Neural cell (in vitro differentiated cells): ENCODE results near the gene UCN2. TPM values are rescaled to one million over a fixed set of nuclear protein-coding genes. Genes with fewer than 3 reads are reported as not detected.

Experiments
- H2AFZ ChIP-seq: fragments of 200-600, 300-800 bp; sonication (generic), shearing (Covaris generic); 2 replicates; pipeline ENCODE4 v1.6.0; 2014; ENCODE audit warnings: low read depth, mild to moderate bottlenecking, antibody characterized with exemption, low read length, moderate library complexity
- H3F3A ChIP-seq: fragments of 200-600 bp; shearing (Covaris generic); 2 replicates; pipeline ENCODE4 v1.6.1; 2016; ENCODE audit warnings: mild to moderate bottlenecking, moderate library complexity, mixed read lengths, antibody characterized with exemption, low read length; ENCODE audit not compliant: insufficient read depth, poor library complexity, severe bottlenecking
- H3K27ac ChIP-seq: fragments of 200-600, 300-800 bp; sonication (generic), shearing (Covaris generic); 2 replicates; pipeline ENCODE4 v1.5.1; 2014; ENCODE audit warnings: mild to moderate bottlenecking, low read length, moderate library complexity
- H3K27me3 ChIP-seq: fragments of 300-800, 200-600 bp; sonication (generic), shearing (Covaris generic); 2 replicates; pipeline ENCODE4 v1.6.0; 2014; ENCODE audit warnings: mild to moderate bottlenecking, low read depth, low read length, moderate library complexity; ENCODE audit not compliant: insufficient read depth
- H3K36me3 ChIP-seq: fragments of 300-800, 200-600 bp; sonication (generic), shearing (Covaris generic); 2 replicates; pipeline ENCODE4 v1.5.1; 2014; ENCODE audit warnings: mild to moderate bottlenecking, antibody characterized with exemption, low read length, moderate library complexity; ENCODE audit not compliant: insufficient read depth
- H3K4me2 ChIP-seq: fragments of 300-800, 200-600 bp; sonication (generic), shearing (Covaris generic); 2 replicates; pipeline ENCODE4 v1.6.0; 2014; ENCODE audit warnings: mild to moderate bottlenecking, low read length
- H3K4me3 ChIP-seq: fragments of 300-800, 200-600 bp; sonication (generic), shearing (Covaris generic); 2 replicates; pipeline ENCODE4 v1.5.1; 2014; ENCODE audit warnings: mild to moderate bottlenecking, low read length, moderate library complexity
- H3K79me2 ChIP-seq: fragments of 200-600 bp; shearing (Covaris generic); replicated peaks from 2 replicates; pipeline ENCODE4 v1.6.0; 2014; ENCODE audit warnings: mild to moderate bottlenecking, low read length, moderate library complexity; ENCODE audit not compliant: insufficient read depth
- H3K9ac ChIP-seq: fragments of 300-800, 200-600 bp; sonication (generic), shearing (Covaris generic); 2 replicates; pipeline ENCODE4 v1.6.1; 2016; ENCODE audit warnings: mild to moderate bottlenecking, low read length, mixed read lengths
- H3K9me2 ChIP-seq: fragments of 200-600 bp; shearing (Covaris generic); 2 replicates; pipeline ENCODE4 v1.6.1; 2016; ENCODE audit warnings: mild to moderate bottlenecking, low read length, mixed read lengths; ENCODE audit not compliant: insufficient read depth
- H3K9me3 ChIP-seq: fragments of 200-600, 300-800 bp; sonication (generic), shearing (Covaris generic); 2 replicates; pipeline ENCODE4 v1.6.1; 2016; ENCODE audit warnings: mild to moderate bottlenecking, mixed run types, low read length, moderate library complexity, mixed read lengths
- H4K20me1 ChIP-seq: fragments of 200-600 bp; shearing (Covaris generic); 2 replicates; pipeline ENCODE4 v1.6.1; 2016; ENCODE audit warnings: mild to moderate bottlenecking, mixed run types; ENCODE audit not compliant: insufficient read depth
- CTCF ChIP-seq: fragments of 450-650 bp; IDR thresholded peaks from 2 replicates; pipeline ENCODE4 v1.5.1; 2014; ENCODE audit warnings: antibody characterized with exemption, mild to moderate bottlenecking, moderate library complexity; ENCODE audit not compliant: poor library complexity, severe bottlenecking
- EP300 ChIP-seq: fragments of 450-650 bp; conservative IDR thresholded peaks from 2 replicates; pipeline ENCODE4 v1.6.1; 2014; ENCODE audit warnings: antibody characterized with exemption, mild to moderate bottlenecking, moderate library complexity; ENCODE audit not compliant: poor library complexity, severe bottlenecking
- EZH2 ChIP-seq: fragments of 200-600, 300-800 bp; shearing (Covaris generic), sonication (generic); IDR thresholded peaks from 2 replicates; pipeline ENCODE4 v1.6.1; 2014; ENCODE audit warnings: antibody characterized with exemption, low read length, borderline replicate concordance, mild to moderate bottlenecking; ENCODE audit not compliant: insufficient read depth, poor library complexity, severe bottlenecking
- MXI1 ChIP-seq: fragments of 450-650 bp; conservative IDR thresholded peaks from 2 replicates; pipeline ENCODE4 v1.6.1; 2014; ENCODE audit warnings: antibody characterized with exemption, mild to moderate bottlenecking; ENCODE audit not compliant: poor library complexity, severe bottlenecking
- POLR2AphosphoS5 ChIP-seq: IDR thresholded peaks from 2 replicates; pipeline ENCODE4 v1.6.1; 2012
- RAD21 ChIP-seq: fragments of 450-650 bp; conservative IDR thresholded peaks from 2 replicates; pipeline ENCODE4 v1.6.1; 2014; ENCODE audit warnings: antibody characterized with exemption, mild to moderate bottlenecking, moderate library complexity
- REST ChIP-seq: IDR thresholded peaks from 2 replicates; pipeline ENCODE4 v1.6.1; 2012; ENCODE audit warnings: borderline replicate concordance
- SMC3 ChIP-seq: fragments of 450-650 bp; conservative IDR thresholded peaks from 2 replicates; pipeline ENCODE4 v1.6.1; 2014; ENCODE audit warnings: antibody characterized with exemption, mild to moderate bottlenecking, moderate library complexity; ENCODE audit not compliant: poor library complexity
- TAF1 ChIP-seq: IDR thresholded peaks from 2 replicates; pipeline ENCODE4 v1.6.1; 2012; ENCODE audit warnings: low read depth
- polyA plus RNA-seq: library from polyadenylated mRNA; depleted of rRNA; stranded (reverse); fragments of >200 nt; gene quantifications from 2 replicates; pipeline ENCODE4 v1.2.3, GENCODE V29; 2014

The UCN2 gene
- polyA plus RNA-seq, 1 donor from 2014 or later: 0.68 TPM

- Histone ChIP-seq H3K9me2 (no peaks in the 10 kb centered on the region), H3K9me3 (no peaks in the 10 kb centered on the region), H3K4me3 (no peak overlapping the region), H3F3A (no peaks in the 10 kb centered on the region), H3K36me3 (no peaks in the 10 kb centered on the region), H3K79me2 (no peaks in the 10 kb centered on the region), H3K27ac (no peak overlapping the region), H3K4me2 (no peak overlapping the region), H3K9ac (no peak overlapping the region), H2AFZ (no peak overlapping the region), H3K27me3 (no peaks in the 10 kb centered on the region), H4K20me1 (no peaks in the 10 kb centered on the region)
- TF ChIP-seq POLR2AphosphoS5: no peak
- no peak for TF ChIP-seq REST
- TF ChIP-seq EP300: no peak
- no peak for TF ChIP-seq EZH2
- TF ChIP-seq TAF1: no peak
- no peak for TF ChIP-seq SMC3
- TF ChIP-seq MXI1: no peak
- no peak for TF ChIP-seq RAD21
- no peak for TF ChIP-seq CTCF
Observed at GRCh38 chr3:48569400-48569799, 5.8 kb upstream of the UCN2 start.

GRCh38 chr3:48568476-48568875 is 4.9 kb upstream of the UCN2 start:
- Histone ChIP-seq H3K27me3 (no peaks in the 10 kb centered on the region), H3K27ac (no peak overlapping the region), H3K9ac (no peak overlapping the region), H3K9me2 (no peaks in the 10 kb centered on the region), H2AFZ (no peak overlapping the region), H3K4me2 (no peak overlapping the region), H3K4me3 (no peak overlapping the region), H3K9me3 (no peaks in the 10 kb centered on the region), H3K36me3 (no peaks in the 10 kb centered on the region), H3K79me2 (no peaks in the 10 kb centered on the region), H3F3A (no peaks in the 10 kb centered on the region), H4K20me1 (no peaks in the 10 kb centered on the region)
- TF ChIP-seq CTCF (no peak), TAF1 (no peak)
